MM.1S (cell line): ENCODE results near the gene HIPK1.
A peak's percentile ranks its signal among the peaks of the same experiment; 100 is the strongest.

Source experiments
- DNase-seq: peaks from one replicate; pipeline ENCODE4 v3.0.0-alpha.2; 2015
- H2AFZ ChIP-seq: fragments of 300-600 bp; sonication (generic); 2 replicates; pipeline ENCODE4 v1.6.0; 2016; ENCODE audit warnings: antibody characterized with exemption, low read length
- H3F3A ChIP-seq: fragments of 300-600 bp; sonication (generic); 2 replicates; pipeline ENCODE4 v1.6.1; 2016; ENCODE audit warnings: mild to moderate bottlenecking, antibody characterized with exemption, low read length, moderate library complexity, mixed read lengths; ENCODE audit not compliant: insufficient read depth
- H3K27ac ChIP-seq: fragments of 300-600 bp; sonication (generic); 2 replicates; pipeline ENCODE4 v1.5.1; 2016; ENCODE audit warnings: mild to moderate bottlenecking, low read length
- H3K27me3 ChIP-seq: fragments of 300-600 bp; sonication (generic); replicated peaks from 2 replicates; pipeline ENCODE4 v1.6.0; 2016; ENCODE audit warnings: low read length; ENCODE audit not compliant: insufficient read depth
- H3K36me3 ChIP-seq: fragments of 300-600 bp; sonication (generic); replicated peaks from 2 replicates; pipeline ENCODE4 v1.6.1; 2016; ENCODE audit warnings: mild to moderate bottlenecking, low read length, mixed read lengths; ENCODE audit not compliant: insufficient read depth
- H3K4me1 ChIP-seq: fragments of 300-600 bp; sonication (generic); 2 replicates; pipeline ENCODE4 v1.6.1; 2016; ENCODE audit warnings: low read length, mixed read lengths
- H3K4me2 ChIP-seq: fragments of 300-600 bp; sonication (generic); 2 replicates; pipeline ENCODE4 v1.6.0; 2016; ENCODE audit warnings: low read depth, low read length
- H3K4me3 ChIP-seq: fragments of 300-600 bp; sonication (generic); 2 replicates; pipeline ENCODE4 v1.5.1; 2016; ENCODE audit warnings: low read length, mixed read lengths
- H3K79me2 ChIP-seq: fragments of 300-600 bp; sonication (generic); 2 replicates; pipeline ENCODE4 v1.6.1; 2016; ENCODE audit warnings: mixed run types, low read length, mixed read lengths
- H3K9ac ChIP-seq: fragments of 300-600 bp; sonication (generic); 2 replicates; pipeline ENCODE4 v1.6.1; 2016; ENCODE audit warnings: low read length, mixed read lengths
- H3K9me2 ChIP-seq: fragments of 300-600 bp; sonication (generic); replicated peaks from 2 replicates; pipeline ENCODE4 v1.6.1; 2016; ENCODE audit warnings: mild to moderate bottlenecking, low read length, mixed read lengths; ENCODE audit not compliant: insufficient read depth
- H3K9me3 ChIP-seq: fragments of 300-600 bp; sonication (generic); replicated peaks from 2 replicates; pipeline ENCODE4 v1.6.1; 2016; ENCODE audit warnings: mild to moderate bottlenecking, low read length, mixed read lengths; ENCODE audit not compliant: insufficient read depth
- H4K20me1 ChIP-seq: fragments of 300-600 bp; sonication (generic); 2 replicates; pipeline ENCODE4 v1.6.1; 2016; ENCODE audit warnings: mild to moderate bottlenecking, low read length, moderate library complexity, mixed read lengths; ENCODE audit not compliant: insufficient read depth
- CTCF ChIP-seq: fragments of 300-600 bp; sonication (generic); IDR thresholded peaks from 2 replicates; pipeline ENCODE4 v1.5.1; 2016; ENCODE audit warnings: antibody characterized with exemption, low read length, mixed read lengths
- EZH2 ChIP-seq: fragments of 300-600 bp; sonication (generic); optimal IDR thresholded peaks from 2 replicates; pipeline ENCODE3; 2017; ENCODE audit warnings: low read depth, mild to moderate bottlenecking, antibody characterized with exemption, low read length, mixed read lengths
- EZH2phosphoT487 ChIP-seq: fragments of 300-600 bp; sonication (generic); IDR thresholded peaks from 2 replicates; pipeline ENCODE4 v1.6.1; 2018; ENCODE audit warnings: antibody characterized with exemption, low read length

Gene HIPK1

GRCh38 chr1:113941245-113941559 lies 12.1 kb downstream of the HIPK1 start:
- Histone ChIP-seq H3K9me2 (no peaks in the 10 kb centered on the region), H4K20me1 (no peaks in the 10 kb centered on the region), H3K9me3 (no peaks in the 10 kb centered on the region), H3K36me3 (no peaks in the 10 kb centered on the region), H3K4me3 (peak overlapping the region; percentile 46; the same call in 1 of the 2 replicates), H3K27ac (peak overlapping the region; percentile 99), H3F3A (peaks cover 40% of the 10 kb centered on the region), H3K27me3 (no peaks in the 10 kb centered on the region), H3K4me2 (peak overlapping the region; percentile 68), H2AFZ (no peak overlapping the region), H3K4me1 (peaks cover 42% of the 10 kb centered on the region), H3K79me2 (peaks cover 76% of the 10 kb centered on the region), H3K9ac (peak overlapping the region; percentile 62; the same call in 1 of the 2 replicates)
- TF ChIP-seq CTCF (no peak), EZH2 (no peak), EZH2phosphoT487 (no peak)
- DNase-seq, result peak; percentile 49

DNA sequence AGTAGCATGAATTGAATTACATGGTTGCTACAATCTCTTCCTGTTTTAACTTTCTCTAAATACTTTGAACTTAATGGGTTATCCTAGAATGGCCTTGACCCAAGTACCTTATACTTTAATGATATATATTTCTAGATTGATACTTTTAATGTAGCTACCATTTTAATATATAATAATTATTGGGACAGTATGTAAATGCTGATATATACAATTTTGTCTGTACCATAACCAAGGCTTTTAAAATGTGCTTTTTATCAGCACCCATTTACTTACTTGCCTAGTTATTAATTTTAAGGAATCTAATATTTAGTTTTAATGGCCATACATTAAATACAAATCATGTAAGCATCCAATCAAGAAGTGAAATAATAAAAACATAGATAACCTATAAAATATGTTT lies 13.4 kb downstream of the HIPK1 start:
- H3K36me3 ChIP-seq, result no peaks in the 10 kb centered on the region
- H3K9me2 ChIP-seq, result no peaks in the 10 kb centered on the region
- no peak overlapping the region for H3K9ac ChIP-seq
- no peak overlapping the region for H3K4me2 ChIP-seq
- no peak overlapping the region for H2AFZ ChIP-seq
- H3K4me3 ChIP-seq, result no peak overlapping the region
- TF ChIP-seq EZH2phosphoT487 (no peak), EZH2 (no peak), CTCF (no peak)
- H4K20me1 ChIP-seq, result no peaks in the 10 kb centered on the region
- no peaks in the 10 kb centered on the region for H3K27me3 ChIP-seq
- H3K9me3 ChIP-seq, result no peaks in the 10 kb centered on the region
- peaks cover 76% of the 10 kb centered on the region for H3K79me2 ChIP-seq
- DNase-seq, result no peak
- peak overlapping the region; percentile 41; the same call in 1 of the 2 replicates for H3K27ac ChIP-seq
- H3F3A ChIP-seq, result peaks cover 53% of the 10 kb centered on the region
- peaks cover 44% of the 10 kb centered on the region for H3K4me1 ChIP-seq

- Histone ChIP-seq H3K4me3 (no peak overlapping the region), H3K4me2 (no peak overlapping the region), H3K4me1 (peaks cover 44% of the 10 kb centered on the region), H3K9me2 (no peaks in the 10 kb centered on the region), H3K79me2 (peaks cover 76% of the 10 kb centered on the region), H3F3A (peaks cover 56% of the 10 kb centered on the region), H3K9ac (no peak overlapping the region), H4K20me1 (no peaks in the 10 kb centered on the region), H2AFZ (no peak overlapping the region), H3K36me3 (no peaks in the 10 kb centered on the region), H3K27me3 (no peaks in the 10 kb centered on the region), H3K27ac (no peak overlapping the region), H3K9me3 (no peaks in the 10 kb centered on the region)
- TF ChIP-seq EZH2phosphoT487 (no peak), CTCF (no peak), EZH2 (no peak)
- DNase-seq, result no peak
Observed at GRCh38 chr1:113943028-113943811, 14.1 kb downstream of the HIPK1 start.
